Ovary (tissue), 9 donors: ENCODE measurements around the gene ZNF385D. TPM values are rescaled to one million over a fixed set of nuclear protein-coding genes. Genes with fewer than 3 reads are reported as not detected.

Source experiments
- DNase-seq, 5 donors: peaks; one replicate each; pipeline ENCODE4 v3.0.0-alpha.2; 2019 to 2020
- H3K27ac ChIP-seq, 2 donors: fragments of 200-600 bp; one replicate each; pipeline versions ENCODE4 v1.5.1 to v1.8.0; 2019 to 2022
- H3K27me3 ChIP-seq: fragments of 200-600 bp; one replicate; pipeline ENCODE4 v1.8.0; 2022
- H3K36me3 ChIP-seq: fragments of 200-600 bp; sonication (generic); one replicate; pipeline ENCODE4 v1.5.1; 2019
- H3K4me1 ChIP-seq: one replicate; pipeline ENCODE4 v1.8.1; 2013; ENCODE audit warnings: mild to moderate bottlenecking, moderate library complexity; ENCODE audit not compliant: insufficient read depth
- H3K4me3 ChIP-seq: fragments of 200-600 bp; sonication (generic); one replicate; pipeline ENCODE4 v1.5.1; 2017
- H3K9me3 ChIP-seq, 2 donors: fragments of 200-600 bp in 1 of 2; sonication (generic) in 1 of 2; one replicate each; pipeline versions ENCODE4 v1.5.1 to v1.8.1; 2013 to 2019; ENCODE audit warnings: mild to moderate bottlenecking in 1 of 2, moderate library complexity in 1 of 2
- EP300 ChIP-seq: sonication (generic); formaldehyde crosslinking; IDR thresholded peaks from one replicate; pipeline ENCODE4 v1.6.1; 2017; ENCODE audit warnings: antibody characterized with exemption
- POLR2A ChIP-seq: fragments of 450-650 bp; IDR thresholded peaks from one replicate; pipeline ENCODE4 v1.6.1; 2017; ENCODE audit warnings: antibody characterized with exemption, mild to moderate bottlenecking, moderate library complexity
- WGBS, 3 donors: extraction: QIAGEN DNeasy Blood & Tissue Kit in 1 of 3; methylation state at CpG; one replicate each; pipeline versions ENCODE4 v1.1.5 to v1.1.7; 2013 to 2017; 5-methylcytosine and 5-hydroxymethylcytosine counted together
- intact Hi-C, 4 donors: fragments of 100-400 bp; cut with DNase I; formaldehyde crosslinking; loops; one replicate each; pipeline versions ENCODE4 v1.11.0 to v1.15.1; 2022 to 2023
- polyA plus RNA-seq, 2 donors: library from polyadenylated mRNA; stranded (reverse); fragments of 200-250 nt in 1 of 2; fragments of 350-450 nt in 1 of 2; fragmentation: Illumina TruSeq in 1 of 2; extraction: RNeasy Lipid Tissue Mini Kit (QIAGEN cat#74804) in 1 of 2; gene quantifications; one replicate each; pipeline ENCODE4 v1.2.3, GENCODE V29; 2013 to 2014
- total RNA-seq, 7 donors: library from RNA; depleted of rRNA in 2 of 7; stranded (reverse); fragments of >200 nt in 2 of 7; fragmentation: NEBNext Ultra II Directional in 3 of 7; extraction: Animal tissue kit (Norgen Biotek cat#: 25700) in 3 of 7; gene quantifications; one replicate each; pipeline versions ENCODE4 v1.1.0 to v1.2.4, GENCODE V29; 2016 to 2023
- TF ChIP-seq, protein P1 (sequence below), 3 donors: fragments of 450-650 bp in 2 of 3; fragments of 200-600 bp in 1 of 3; IDR thresholded peaks; one replicate each; pipeline versions ENCODE4 v1.5.1 to v1.8.0; 2016 to 2022; ENCODE audit warnings: antibody characterized with exemption in 3 of 3, mild to moderate bottlenecking in 1 of 3
- donor health status: DM: no; HTN: no; CAD: no; lungs with moderate emphysema.
- donor health status: DM: no; HTN: no; CAD: no.
- donor health status: Bipolar disorder and iron deficiency.
- donor health status: DM: yes; HTN: yes; CAD: no.
- donor health status: DM: no; HTN: no; CAD: no.
- donor health status: DM: yes; HTN: yes; CAD: no.

The ZNF385D gene
- total and polyA plus RNA-seq, 9 donors: 0.33 to 9.3 (median 2.6) TPM

DNA sequence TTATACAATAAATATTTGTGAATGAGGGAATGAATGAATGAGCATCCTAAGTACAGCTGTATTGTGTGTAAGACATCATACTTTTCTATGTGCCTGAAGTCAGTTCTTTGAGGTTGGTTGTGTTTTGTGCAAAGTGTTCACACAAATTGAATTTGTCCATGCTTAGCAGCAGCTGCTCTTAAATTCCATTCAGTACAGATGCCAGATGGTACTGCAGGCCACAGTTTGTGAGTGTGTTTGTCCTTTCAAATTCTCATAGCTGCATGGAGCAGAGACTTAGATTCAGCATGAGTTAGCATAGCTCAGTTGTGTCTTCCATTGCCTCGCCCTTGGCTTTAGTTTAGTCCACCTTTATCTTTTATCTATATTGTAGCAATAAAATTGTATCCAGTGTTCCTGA is 3.8 kb upstream of the ZNF385D start:
- Histone ChIP-seq H3K4me3 (no peak overlapping the region), H3K27me3 (no peaks in the 10 kb centered on the region), H3K9me3 (no peaks in the 10 kb centered on the region), H3K36me3 (no peaks in the 10 kb centered on the region), H3K4me1 (peaks cover 7% of the 10 kb centered on the region), H3K27ac (no peak overlapping the region)
- intact Hi-C loops: no loop called here
- DNase-seq: no peak
- 89 to 95% (median 90%) methylated on average over 1 of the region's 1 CpG for WGBS, 3 donors
- TF ChIP-seq, protein P1, sequence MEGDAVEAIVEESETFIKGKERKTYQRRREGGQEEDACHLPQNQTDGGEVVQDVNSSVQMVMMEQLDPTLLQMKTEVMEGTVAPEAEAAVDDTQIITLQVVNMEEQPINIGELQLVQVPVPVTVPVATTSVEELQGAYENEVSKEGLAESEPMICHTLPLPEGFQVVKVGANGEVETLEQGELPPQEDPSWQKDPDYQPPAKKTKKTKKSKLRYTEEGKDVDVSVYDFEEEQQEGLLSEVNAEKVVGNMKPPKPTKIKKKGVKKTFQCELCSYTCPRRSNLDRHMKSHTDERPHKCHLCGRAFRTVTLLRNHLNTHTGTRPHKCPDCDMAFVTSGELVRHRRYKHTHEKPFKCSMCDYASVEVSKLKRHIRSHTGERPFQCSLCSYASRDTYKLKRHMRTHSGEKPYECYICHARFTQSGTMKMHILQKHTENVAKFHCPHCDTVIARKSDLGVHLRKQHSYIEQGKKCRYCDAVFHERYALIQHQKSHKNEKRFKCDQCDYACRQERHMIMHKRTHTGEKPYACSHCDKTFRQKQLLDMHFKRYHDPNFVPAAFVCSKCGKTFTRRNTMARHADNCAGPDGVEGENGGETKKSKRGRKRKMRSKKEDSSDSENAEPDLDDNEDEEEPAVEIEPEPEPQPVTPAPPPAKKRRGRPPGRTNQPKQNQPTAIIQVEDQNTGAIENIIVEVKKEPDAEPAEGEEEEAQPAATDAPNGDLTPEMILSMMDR (IDR thresholded peaks at IDR 0.05): no peak
- TF ChIP-seq EP300 (no peak), POLR2A (no peak)

GRCh38 chr3:21752749-21753347 is 1.8 kb upstream of the ZNF385D start:
- intact Hi-C loops: no loop called here
- Histone ChIP-seq H3K36me3 (no peaks in the 10 kb centered on the region), H3K27ac (no peak overlapping the region), H3K9me3 (no peaks in the 10 kb centered on the region), H3K4me3 (no peak overlapping the region), H3K27me3 (no peaks in the 10 kb centered on the region), H3K4me1 (peaks cover 7% of the 10 kb centered on the region)
- DNase-seq: no peak
- WGBS, 3 donors: 26 to 42% (median 30%) methylated on average over 3 of the region's 3 CpGs
- TF ChIP-seq, protein P1 (IDR thresholded peaks at IDR 0.05): no peak
- TF ChIP-seq EP300 (no peak), POLR2A (no peak)

GRCh38 chr3:21751886-21752285 is 876 bp upstream of the ZNF385D start:
- Histone ChIP-seq H3K36me3 (no peaks in the 10 kb centered on the region), H3K9me3 (no peaks in the 10 kb centered on the region), H3K4me3 (no peak overlapping the region), H3K27me3 (no peaks in the 10 kb centered on the region), H3K4me1 (peaks cover 7% of the 10 kb centered on the region), H3K27ac (no peak overlapping the region)
- TF ChIP-seq POLR2A (no peak), EP300 (no peak)
- TF ChIP-seq, protein P1 (IDR thresholded peaks at IDR 0.05): no peak
- DNase-seq: no peak
- intact Hi-C loops: no loop called here
- 30 to 41% (median 30%) methylated on average over 6 of the region's 6 CpGs for WGBS, 3 donors

DNA sequence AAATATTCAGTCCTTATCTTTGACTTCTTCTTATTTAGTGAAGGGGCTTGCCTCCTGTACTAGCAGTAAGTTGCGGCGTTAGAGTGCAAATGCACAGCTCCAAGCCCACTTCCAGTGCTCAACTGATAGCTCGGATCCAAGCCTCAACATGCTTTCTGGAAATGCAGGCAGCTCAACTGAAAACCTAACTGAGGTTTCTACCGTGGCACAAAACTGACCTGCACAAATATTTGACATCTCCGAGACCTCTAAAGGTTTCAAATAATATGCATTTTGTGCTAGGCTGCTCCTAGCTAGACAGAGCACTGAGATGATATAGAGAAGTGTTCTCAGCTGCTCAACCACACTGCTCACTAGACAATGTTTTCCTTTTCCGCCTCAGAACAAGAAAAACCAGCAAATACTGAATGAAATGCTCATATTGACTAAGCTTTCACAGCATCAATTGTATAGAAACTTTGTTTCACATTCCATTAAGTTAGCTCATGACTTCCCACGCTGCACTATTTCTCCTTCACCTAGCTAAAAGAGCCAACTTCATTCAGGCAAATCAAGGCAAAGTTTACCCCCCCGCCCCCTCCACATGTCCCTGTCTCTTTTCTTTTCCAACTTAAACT is 822 bp downstream of the ZNF385D start:
- H3K27ac ChIP-seq: no peak overlapping the region
- no peaks in the 10 kb centered on the region for H3K9me3 ChIP-seq
- no peak for DNase-seq
- H3K27me3 ChIP-seq: no peaks in the 10 kb centered on the region
- intact Hi-C loops: no loop called here
- TF ChIP-seq EP300: no peak
- 4 to 6% (median 4%) methylated on average over 8 of the region's 8 CpGs for WGBS, 3 donors
- peaks cover 7% of the 10 kb centered on the region for H3K4me1 ChIP-seq
- H3K4me3 ChIP-seq: peak overlapping the region; percentile 22
- H3K36me3 ChIP-seq: no peaks in the 10 kb centered on the region

DNA sequence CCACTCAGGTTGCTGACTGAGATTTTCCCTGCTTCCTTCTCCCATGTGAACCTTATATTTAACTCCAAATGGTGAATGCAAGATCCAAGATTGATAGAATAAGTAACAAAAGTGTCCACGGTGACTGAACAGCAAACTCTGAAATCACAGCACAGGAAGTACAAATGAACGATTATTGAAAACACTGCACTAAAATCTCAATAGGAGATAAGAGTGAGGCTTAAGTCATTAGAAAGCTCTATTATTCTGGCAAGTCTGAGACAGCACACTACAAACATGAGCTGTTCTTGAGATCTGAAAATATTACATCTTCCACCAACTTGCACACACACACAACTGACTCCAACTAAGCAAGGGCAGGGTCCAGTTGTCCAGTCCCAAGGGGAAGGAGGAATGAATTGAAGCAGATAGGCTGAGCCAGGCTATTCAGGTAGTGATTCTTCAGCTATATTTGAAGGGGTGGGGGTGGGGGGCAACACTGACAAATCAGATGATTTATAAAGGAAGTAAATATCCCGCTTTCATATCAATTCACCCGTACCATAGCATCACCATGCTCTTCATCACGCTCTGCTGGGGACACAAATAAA is 2.9 kb downstream of the ZNF385D start:
- H3K27ac ChIP-seq: no peak overlapping the region
- no peak for TF ChIP-seq EP300
- no peak for TF ChIP-seq POLR2A
- TF ChIP-seq, protein P1 (IDR thresholded peaks at IDR 0.05): no peak
- no peak overlapping the region for H3K4me3 ChIP-seq
- H3K36me3 ChIP-seq: no peaks in the 10 kb centered on the region
- DNase-seq: no peak
- intact Hi-C loops: no loop called here
- no peaks in the 10 kb centered on the region for H3K9me3 ChIP-seq
- no peaks in the 10 kb centered on the region for H3K27me3 ChIP-seq
- peaks cover 7% of the 10 kb centered on the region for H3K4me1 ChIP-seq
- 79 to 83% (median 82%) methylated on average over 5 of the region's 5 CpGs for WGBS, 3 donors
